OCI-LY3 (cell line): ENCODE results near the gene NASP.

Experiments used
- CTCF ChIP-seq: fragments of 200-600, 300-600 bp; sonication (generic); IDR thresholded peaks from 2 replicates; pipeline ENCODE4 v1.5.1; 2014; ENCODE audit warnings: antibody characterized with exemption, low read length, low read depth
- EZH2phosphoT487 ChIP-seq: fragments of 200-600 bp; shearing (Covaris generic); IDR thresholded peaks from 2 replicates; pipeline ENCODE4 v1.6.1; 2018; ENCODE audit warnings: antibody characterized with exemption, mixed run types, low read depth

GRCh38 chr1:45660336-45660735 lies 76.5 kb downstream of the NASP start:
- TF ChIP-seq CTCF, result no peak
- TF ChIP-seq EZH2phosphoT487, result no peak
